Measurements from ENCODE around the gene POU3F4.

Gene POU3F4

DNA sequence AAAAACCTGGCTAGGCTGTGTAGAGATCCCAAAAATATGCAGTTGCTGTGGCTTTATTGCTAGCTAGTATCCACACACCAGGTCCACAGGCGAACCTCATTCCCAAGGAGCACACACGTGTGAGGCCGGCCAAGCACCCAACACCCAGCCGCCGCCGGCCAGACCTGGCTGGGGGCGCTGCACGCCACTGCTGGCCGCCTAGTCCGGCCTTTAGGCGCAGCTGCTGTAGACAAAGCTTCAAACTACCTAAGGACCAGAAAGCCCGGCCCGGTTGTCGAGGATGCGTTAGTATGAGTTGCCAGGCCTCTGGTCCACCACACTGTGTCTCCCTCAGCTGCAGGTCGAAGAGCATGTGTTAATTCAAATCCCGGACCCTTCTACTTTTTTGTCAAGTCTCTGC, 3.1 kb downstream of the POU3F4 start:
- no peak overlapping the region for H3K27ac ChIP-seq
- H3K9me3 ChIP-seq: peaks cover 29% of the 10 kb centered on the region
- no peak for TF ChIP-seq Cebpa-rat (IDR thresholded peaks at IDR 0.05)
- no peaks in the 10 kb centered on the region for H3K36me3 ChIP-seq
- H3K27me3 ChIP-seq: peaks cover 92% of the 10 kb centered on the region
- H4K20me1 ChIP-seq: 0 out of 2 replicates have a peak, but pooled peaks cover 7% of the 10 kb centered on the region
- H3K9ac ChIP-seq: no peak overlapping the region
- no peaks in the 10 kb centered on the region for H3K4me1 ChIP-seq
- no peak overlapping the region for H3K4me3 ChIP-seq
- H3K4me2 ChIP-seq: no peak overlapping the region

DNA sequence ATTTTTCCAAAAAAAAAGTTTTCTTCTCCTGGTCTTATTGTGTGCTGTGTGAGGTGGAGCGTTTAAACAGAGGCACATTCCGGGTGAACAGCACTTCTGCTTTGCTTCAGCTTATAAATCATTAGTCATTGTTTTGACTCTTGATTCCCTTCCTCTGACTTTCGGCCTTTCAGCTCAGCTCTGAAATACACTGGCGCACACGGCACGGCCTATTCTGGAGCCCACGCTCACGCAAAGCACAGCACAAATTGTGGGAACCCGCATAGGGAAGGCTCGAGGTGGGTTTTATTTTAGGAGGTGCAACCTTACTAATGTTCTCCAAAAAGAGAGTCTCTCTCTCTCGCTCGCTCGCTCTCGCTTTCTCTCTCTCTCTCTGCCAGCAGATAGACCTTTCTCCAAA, 4.0 kb downstream of the POU3F4 start:
- H3K4me1 ChIP-seq: no peaks in the 10 kb centered on the region
- H4K20me1 ChIP-seq: 0 out of 2 replicates have a peak, but pooled peaks cover 7% of the 10 kb centered on the region
- peaks cover 92% of the 10 kb centered on the region for H3K27me3 ChIP-seq
- no peak overlapping the region for H3K27ac ChIP-seq
- no peak for TF ChIP-seq Cebpa-rat (IDR thresholded peaks at IDR 0.05)
- H3K4me3 ChIP-seq: no peak overlapping the region
- H3K4me2 ChIP-seq: no peak overlapping the region
- H3K9me3 ChIP-seq: peaks cover 29% of the 10 kb centered on the region
- H3K9ac ChIP-seq: no peak overlapping the region
- no peaks in the 10 kb centered on the region for H3K36me3 ChIP-seq

DNA sequence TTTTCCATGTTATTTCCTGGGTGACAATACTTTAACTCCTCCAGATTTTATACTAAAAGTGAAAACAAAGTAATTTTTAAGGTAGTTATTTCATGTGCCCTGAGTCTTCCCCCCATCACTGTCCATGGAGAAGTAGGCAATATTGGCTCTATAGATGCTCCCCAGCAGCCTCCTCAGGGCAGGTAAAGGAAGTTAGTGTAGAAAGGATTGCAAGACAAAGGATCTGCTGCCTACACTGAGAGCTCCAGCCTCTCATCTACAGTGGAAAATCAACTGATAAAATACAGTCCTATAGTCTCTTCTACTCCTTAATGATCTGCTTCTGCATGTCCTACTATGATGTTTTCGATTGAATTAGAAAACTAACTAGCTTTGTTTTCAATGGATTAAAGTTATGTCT, 8.5 kb downstream of the POU3F4 start:
- Histone ChIP-seq H3K4me3 (no peak overlapping the region), H4K20me1 (0 out of 2 replicates have a peak, but pooled peaks cover 7% of the 10 kb centered on the region), H3K4me1 (no peaks in the 10 kb centered on the region), H3K9me3 (no peaks in the 10 kb centered on the region), H3K9ac (no peak overlapping the region), H3K4me2 (no peak overlapping the region), H3K27ac (no peak overlapping the region), H3K36me3 (no peaks in the 10 kb centered on the region), H3K27me3 (peaks cover 98% of the 10 kb centered on the region)
- no peak for TF ChIP-seq Cebpa-rat (IDR thresholded peaks at IDR 0.05)

DNA sequence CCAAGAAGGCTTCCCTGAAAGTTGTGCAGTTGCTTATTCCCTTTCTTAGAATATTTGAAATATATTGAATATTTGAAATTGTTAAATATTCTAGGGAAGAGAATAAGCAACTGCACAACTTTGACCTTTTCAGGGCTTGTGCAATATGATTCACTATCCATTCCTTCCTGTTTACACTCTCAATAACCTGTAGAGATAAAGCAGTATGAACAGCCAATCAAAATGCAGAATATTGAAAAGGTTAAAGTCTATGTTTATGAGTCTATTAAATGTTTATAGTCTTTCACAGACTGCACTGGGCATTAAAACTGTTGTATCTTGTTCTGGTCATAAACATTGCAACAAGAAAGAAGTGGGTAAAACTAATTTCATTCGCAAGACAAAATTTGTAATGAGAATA, 13.8 kb downstream of the POU3F4 start:
- H3K9ac ChIP-seq: no peak overlapping the region
- TF ChIP-seq Cebpa-rat (IDR thresholded peaks at IDR 0.05): no peak
- H3K9me3 ChIP-seq: no peaks in the 10 kb centered on the region
- H3K27ac ChIP-seq: no peak overlapping the region
- H3K4me2 ChIP-seq: no peak overlapping the region
- no peaks in the 10 kb centered on the region for H3K36me3 ChIP-seq
- no peaks in the 10 kb centered on the region for H4K20me1 ChIP-seq
- H3K4me1 ChIP-seq: no peaks in the 10 kb centered on the region
- no peak overlapping the region for H3K4me3 ChIP-seq
- H3K27me3 ChIP-seq: peaks cover 84% of the 10 kb centered on the region

- Histone ChIP-seq H3K27ac (no peak overlapping the region), H3K36me3 (no peaks in the 10 kb centered on the region), H3K27me3 (peaks cover 95% of the 10 kb centered on the region), H3K9me3 (no peaks in the 10 kb centered on the region; the same call in 1 of the 2 replicates), H3K9ac (no peak overlapping the region), H4K20me1 (no peaks in the 10 kb centered on the region), H3K4me2 (no peak overlapping the region), H3K4me1 (no peaks in the 10 kb centered on the region), H3K4me3 (no peak overlapping the region)
- no peak for TF ChIP-seq Cebpa-rat (IDR thresholded peaks at IDR 0.05)
Observed at GRCh38 chrX:83529950-83530349, 21.9 kb downstream of the POU3F4 start.

GRCh38 chrX:83535417-83536196, 27.5 kb downstream of the POU3F4 start:
- H3K27ac ChIP-seq: no peak overlapping the region

More at GRCh38 chrX:83535417-83536196, 27.5 kb downstream of the POU3F4 start:
- TF ChIP-seq Cebpa-rat (IDR thresholded peaks at IDR 0.05): no peak
- H3K9me3 ChIP-seq: no peaks in the 10 kb centered on the region; the same call in 1 of the 2 replicates
- no peak overlapping the region for H3K4me2 ChIP-seq
- H3K4me3 ChIP-seq: no peak overlapping the region
- peaks cover 90% of the 10 kb centered on the region for H3K27me3 ChIP-seq
- no peaks in the 10 kb centered on the region for H3K4me1 ChIP-seq
- no peaks in the 10 kb centered on the region for H3K36me3 ChIP-seq
- no peak overlapping the region for H3K9ac ChIP-seq
- no peaks in the 10 kb centered on the region for H4K20me1 ChIP-seq

Measured in BLaER1 (cell line).